T-helper 2 cell treated with Interferon-gamma antibody and Interleukin-4, amounts not matched to agents 100 ng/mL and 5 ng/mL, for 36 hours (primary cell): Measurements from ENCODE around the gene RAPGEFL1. TPM values are rescaled to one million over a fixed set of nuclear protein-coding genes. Genes with fewer than 3 reads are reported as not detected.
"Not testable (repeated sequence)": the region's sequence is repeated elsewhere in the genome, so short reads cannot be mapped to it uniquely, and the experiment has no call there.

Source experiments
- intact Hi-C: fragments of 100-400 bp; cut with micrococcal nuclease; formaldehyde crosslinking; loops from one replicate; pipeline ENCODE4 v1.15.1; 2023
- total RNA-seq: library from RNA; stranded (reverse); gene quantifications from 2 replicates; pipeline ENCODE4 v1.2.3, GENCODE V29; 2022

RAPGEFL1 gene
- total RNA-seq, 1 donor from 2014 or later: 7.8 TPM

DNA sequence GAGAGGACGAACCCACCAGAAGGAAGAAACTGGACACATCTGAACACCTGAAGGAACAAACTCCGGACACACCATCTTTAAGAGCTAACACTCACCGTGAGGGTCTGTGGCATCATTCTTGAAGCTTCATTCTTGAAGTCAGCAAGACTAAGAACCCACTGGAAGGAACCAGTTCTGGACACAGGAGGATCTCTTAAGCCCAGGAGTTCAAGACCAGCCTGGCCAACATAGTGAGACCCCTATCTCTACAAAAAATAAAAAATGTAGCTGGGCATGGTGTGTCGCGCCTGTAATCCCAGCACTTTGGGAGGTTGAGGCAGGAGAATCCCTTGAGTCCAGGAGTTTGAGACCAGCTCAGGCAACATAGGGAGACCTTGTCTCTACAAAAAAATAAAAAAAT lies 21.3 kb downstream of the RAPGEFL1 start:
- intact Hi-C loops: no loop called here

DNA sequence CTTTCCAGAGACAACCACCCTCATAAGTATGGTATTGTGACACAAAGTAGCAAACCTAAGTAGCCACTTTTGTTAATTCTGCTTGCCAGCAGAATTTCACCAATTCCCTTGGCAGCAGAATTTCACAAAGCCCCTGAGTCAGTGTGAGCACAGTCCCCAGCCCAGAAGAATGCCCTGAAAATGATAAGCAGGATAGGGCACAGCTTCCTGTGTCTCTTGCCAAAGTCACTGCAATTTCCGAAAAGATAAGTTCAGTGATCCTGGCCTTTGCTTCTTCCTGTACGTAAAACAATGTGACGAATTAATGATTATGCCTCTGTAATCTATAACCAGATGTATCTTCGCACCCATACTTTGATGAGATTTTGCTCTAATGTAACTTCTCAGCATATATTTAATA lies 25.9 kb downstream of the RAPGEFL1 start:
- intact Hi-C loops: loop anchor here (2.0 kb wide), 1 partner anchor 16 kb away; the partner anchor contains the start of gene WIPF2

DNA sequence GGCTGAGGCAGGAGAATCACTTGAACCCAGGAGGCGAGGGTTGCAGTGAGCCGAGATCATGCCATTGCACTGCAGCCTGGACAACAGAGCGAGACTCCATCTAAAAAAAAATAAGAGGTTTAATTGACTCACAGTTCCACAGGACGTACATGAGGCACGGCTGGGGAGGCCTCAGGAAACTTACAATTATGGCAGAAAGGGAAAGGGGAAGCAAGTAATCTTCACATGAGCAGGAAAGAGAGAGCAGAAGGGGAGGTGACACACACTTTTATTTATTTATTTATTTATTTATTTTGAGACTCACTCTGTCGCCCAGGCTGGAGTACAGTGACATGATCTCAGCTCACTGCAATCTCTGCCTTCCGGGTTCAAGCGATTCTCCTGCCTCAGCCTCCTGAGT lies 28.9 kb downstream of the RAPGEFL1 start:
- intact Hi-C loops: not testable (repeated sequence)

DNA sequence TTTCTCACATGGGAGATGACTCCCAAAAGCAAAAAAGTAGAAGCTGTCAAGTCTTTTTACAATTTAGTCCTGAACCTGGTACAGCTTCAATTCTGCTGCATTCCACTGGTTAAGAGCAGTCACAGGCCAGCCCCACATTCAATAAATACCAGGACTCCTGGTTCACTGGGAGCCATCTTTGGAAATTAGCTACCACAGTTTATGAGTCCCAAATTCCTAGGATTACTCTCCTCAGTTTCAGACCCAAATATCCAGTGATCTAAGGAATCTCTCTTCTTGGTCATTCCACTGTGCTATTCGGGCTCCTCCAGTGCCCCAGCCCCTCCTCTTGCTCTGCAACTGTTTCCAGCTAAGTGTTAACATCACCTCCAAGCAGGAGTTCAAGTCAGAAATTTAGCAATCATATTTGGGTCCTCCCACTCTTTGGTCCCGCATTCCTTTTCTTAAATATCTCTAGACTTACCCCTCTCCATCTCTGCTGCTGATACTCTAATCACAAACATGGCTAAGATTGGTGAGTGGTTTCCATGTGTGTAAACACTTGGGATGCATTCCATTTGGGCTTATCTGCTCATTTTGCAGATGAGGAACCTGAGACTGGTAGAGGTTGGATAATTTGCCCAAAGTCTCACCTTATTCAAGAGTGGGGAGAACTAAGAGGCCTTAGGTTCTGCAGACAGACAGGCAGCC lies 32.3 kb downstream of the RAPGEFL1 start:
- intact Hi-C loops: loop anchor here (10.0 kb wide), 1 partner anchor 145 kb away; no protein-coding TSS in a partner anchor

DNA sequence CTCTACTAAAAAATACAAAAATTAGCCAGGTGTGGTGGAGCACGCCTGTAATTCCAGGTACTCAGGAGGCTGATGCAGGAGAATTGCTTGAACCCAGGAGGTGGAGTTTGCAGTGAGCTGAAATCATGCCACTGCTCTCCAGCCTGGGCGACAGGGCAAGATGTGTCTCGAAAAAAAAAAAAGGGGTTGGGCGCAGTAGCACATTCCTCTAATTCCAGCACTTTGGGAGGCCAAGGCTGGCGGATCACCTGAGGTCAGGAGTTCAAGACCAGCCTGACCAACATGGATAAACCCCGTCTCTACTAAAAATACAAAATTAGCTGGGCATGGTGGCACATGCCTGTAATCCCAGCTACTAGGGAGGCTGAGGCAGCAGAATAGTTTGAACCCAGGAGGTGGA lies 36.6 kb downstream of the RAPGEFL1 start:
- intact Hi-C loops: loop anchor here (10.0 kb wide), 1 partner anchor 141 kb away; no protein-coding TSS in a partner anchor

DNA sequence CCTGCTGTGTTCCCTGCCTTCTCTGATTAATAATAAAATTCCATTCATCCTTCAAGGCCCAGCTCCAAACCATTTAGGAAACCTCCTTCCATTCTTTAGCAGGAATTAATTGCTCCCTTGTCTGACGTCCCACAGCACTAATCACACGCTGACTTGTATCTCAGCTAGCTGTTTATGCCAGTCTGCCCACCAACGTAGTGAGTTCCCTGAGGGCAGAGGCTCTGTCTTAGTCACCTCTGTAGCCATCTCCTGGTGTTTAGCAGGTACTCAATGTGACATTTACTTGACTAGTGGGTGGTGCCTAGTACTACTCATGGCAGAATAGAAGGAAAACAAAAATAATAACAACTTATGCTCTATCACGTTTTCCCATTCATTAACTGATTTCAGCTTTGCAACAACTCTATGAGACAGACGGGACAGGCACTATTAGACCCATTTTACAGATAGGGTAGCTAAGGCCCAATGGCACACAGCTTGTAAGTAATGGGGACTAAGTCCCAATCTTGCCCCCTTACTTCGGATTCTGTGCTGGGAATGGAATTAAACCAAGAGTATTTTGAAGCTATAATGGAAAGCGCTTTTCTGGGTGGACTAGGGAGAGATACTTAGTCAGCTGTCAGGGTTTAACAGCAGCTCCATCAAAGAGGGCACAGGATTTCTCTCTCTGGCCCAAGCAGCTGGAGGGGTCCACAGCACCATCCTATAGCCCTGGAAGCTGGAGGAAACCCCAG lies 40.9 kb downstream of the RAPGEFL1 start:
- intact Hi-C loops: loop anchor here (2.0 to 10.0 kb wide), 2 partner anchors 15 to 137 kb away; no protein-coding TSS in a partner anchor

DNA sequence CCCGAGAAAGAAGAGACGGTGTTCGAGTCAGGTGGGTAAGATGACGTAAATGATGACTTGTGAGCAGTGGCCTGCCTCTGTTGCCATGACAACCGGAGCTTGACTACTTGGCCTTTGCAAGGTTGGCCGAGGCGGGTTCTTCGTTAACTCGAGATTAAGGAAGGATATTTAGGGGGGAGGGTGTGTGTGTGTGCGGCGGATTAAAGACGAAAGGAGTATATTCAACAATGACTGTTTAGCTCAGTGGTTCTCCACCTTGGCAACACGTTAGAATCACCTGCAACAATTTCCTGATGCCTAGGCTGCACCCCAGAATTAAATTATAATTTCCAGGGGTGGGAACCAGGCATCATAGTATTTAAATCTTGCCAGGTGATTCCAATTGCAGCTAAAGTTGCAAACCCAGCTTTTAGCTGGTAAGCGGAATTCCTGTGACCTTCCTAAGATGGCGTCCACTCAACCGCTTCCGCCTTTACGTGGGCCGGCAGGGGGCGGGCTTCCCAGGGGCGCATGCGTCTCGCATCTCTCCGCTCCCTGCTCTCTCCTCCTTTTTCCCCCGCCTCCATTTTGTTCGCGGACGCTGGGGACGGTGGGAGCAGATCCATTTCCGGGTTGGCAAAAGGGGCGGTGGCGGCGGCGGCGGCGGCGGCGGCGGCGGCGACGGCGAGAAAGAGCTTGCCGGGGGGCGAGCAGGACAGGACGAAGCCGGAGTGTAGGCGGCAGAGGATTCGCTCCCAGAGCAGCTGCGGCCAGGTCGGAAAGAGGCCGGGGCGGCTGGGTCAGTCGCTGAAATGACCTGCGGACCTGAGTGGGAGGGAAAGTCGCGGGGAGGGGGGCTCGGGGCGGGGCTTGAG lies 41.7 kb downstream of the RAPGEFL1 start, which contains the start of gene WIPF2:
TSS of gene WIPF2 (plus strand) at position 565 of the 854 bp plus-strand sequence. CDS start 37,156 bp downstream, outside the sequence.
- intact Hi-C loops: loop anchor here (1.0 to 10.0 kb wide), 5 partner anchors 16 to 136 kb away; partner anchors contain the start of gene CDC6

DNA sequence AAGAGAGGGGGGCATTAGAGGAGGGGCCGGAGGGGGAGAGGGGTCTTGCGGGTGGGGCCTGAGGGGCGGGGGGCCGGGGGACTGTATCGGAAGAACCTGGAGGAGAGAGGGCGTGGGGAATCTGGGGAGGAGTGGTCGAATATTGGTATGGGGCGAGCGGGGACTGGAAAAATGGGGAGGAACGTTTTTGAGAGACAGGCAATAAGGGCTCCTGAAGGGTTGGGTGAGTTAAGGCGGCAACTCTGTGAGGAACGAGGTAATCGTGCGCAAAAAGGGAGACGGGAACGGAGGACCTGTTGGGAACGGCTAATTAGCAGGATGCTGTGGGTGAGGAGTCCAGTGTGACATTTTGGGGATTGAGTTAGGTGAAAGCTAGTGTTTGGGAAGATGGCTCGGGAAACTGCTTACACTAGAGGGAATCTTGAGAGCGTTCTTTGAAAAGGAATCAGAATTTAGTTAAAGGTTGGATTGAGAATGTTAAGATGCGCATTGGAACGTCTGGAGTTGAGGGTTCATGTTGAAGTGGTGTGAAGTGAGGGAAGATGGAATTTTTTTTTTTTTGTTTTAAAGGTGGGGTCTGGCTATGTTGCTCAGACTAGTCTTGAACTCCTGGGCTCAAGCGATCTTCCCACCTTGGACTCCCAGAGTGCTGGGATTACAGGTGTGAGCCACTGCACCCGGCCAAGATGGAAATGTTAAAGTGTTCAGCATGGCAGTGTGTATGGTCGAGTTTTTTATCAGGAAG lies 42.5 kb downstream of the RAPGEFL1 start:
- intact Hi-C loops: loop anchor here (1.0 to 10.0 kb wide), 5 partner anchors 17 to 135 kb away; partner anchors contain the start of gene CDC6

DNA sequence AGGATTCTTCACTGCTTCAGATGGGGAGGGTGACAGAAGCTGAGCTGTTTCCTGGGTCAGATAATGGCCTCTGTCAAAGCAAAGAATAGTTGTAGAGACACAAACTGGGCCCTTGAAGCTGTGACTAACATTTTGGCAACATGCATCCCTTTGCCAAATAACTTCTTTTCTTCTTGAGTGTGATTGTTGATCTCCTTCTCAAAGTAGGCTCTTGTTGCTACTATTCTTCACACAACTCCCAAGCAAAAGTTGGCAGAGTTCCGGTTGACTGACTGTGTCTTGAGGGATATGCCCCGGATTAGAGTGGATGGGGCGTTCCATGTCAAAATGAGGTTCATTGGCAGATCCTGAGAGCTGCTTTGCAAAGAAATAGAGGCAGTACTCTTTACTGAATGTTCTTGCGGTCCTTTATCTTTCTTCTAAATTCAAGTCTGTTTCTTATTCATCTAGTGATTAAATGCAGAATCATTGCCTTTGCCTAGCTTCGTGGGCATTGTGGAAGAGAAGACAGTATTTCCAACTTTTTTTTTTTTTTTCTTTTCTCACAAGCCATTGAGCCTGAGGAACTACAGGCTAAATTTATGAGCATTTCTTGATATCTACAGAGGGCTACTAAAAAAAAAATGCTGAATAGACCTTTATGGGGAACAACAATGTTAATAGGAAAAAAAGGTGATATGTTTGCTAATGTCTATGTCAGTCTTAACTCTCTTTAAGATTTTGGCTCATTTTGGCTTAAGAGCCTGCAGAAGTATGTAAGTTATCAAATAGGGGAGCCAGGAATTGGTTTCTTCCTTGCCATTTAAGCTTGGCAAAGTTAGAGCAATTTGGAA lies 47.7 kb downstream of the RAPGEFL1 start:
- intact Hi-C loops: no loop called here

DNA sequence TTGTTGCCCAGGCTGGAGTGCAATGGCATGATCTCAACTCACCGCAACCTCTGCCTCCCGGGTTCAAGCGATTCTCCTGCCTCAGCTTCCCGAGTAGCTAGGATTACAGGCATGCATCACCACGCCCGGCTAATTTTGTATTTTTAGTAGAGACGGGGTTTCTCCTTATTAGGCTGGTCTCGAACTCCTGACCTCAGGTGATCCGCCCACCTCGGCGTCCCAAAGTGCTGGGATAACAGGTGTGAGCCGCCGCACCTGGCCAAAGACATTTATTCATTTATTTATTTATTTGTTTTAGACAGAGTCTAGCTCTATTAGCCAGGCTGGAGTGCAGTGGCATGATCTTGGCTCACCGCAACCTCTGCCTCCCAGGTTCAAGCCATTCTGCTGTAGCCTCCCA lies 51.9 kb downstream of the RAPGEFL1 start:
- intact Hi-C loops: not testable (repeated sequence)

DNA sequence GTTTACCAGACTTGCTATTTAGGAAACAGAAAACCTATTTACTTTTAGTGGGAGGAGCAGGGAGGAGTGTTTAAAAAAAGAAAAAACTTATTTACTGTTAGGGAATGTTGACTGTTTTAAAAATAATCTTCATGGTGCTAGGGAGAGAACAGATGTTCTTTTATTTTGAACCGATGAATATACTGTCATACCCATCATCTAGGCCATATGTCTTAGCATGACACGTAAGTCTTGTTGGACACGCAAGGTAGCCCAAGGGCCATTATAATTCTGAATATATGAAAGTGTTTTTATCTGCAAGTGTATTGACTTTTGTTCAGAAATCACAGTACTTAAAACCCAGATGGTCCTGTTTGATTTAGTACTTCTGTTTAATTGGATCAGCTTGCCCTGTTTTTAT lies 53.4 kb downstream of the RAPGEFL1 start:
- intact Hi-C loops: no loop called here

DNA sequence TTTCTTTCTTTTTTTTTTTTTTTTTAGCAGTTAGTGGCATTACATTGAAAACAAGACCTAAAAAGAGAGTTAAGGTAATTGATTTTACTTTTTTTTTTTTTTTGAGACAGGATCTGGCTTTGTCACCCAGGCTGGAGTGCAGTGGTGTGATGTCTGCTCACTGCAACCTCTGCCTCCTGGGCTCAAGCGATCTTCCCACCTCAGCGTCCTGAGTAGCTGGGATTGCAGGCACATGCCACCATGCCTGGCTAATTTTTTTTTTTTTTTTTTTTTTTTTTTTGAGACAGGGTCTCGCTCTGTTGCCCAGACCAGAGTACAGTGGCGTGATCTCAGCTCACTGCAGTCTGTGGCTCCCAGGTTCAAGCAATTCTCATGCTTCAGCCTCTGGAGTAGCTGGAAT lies 54.7 kb downstream of the RAPGEFL1 start:
- intact Hi-C loops: not testable (repeated sequence)

DNA sequence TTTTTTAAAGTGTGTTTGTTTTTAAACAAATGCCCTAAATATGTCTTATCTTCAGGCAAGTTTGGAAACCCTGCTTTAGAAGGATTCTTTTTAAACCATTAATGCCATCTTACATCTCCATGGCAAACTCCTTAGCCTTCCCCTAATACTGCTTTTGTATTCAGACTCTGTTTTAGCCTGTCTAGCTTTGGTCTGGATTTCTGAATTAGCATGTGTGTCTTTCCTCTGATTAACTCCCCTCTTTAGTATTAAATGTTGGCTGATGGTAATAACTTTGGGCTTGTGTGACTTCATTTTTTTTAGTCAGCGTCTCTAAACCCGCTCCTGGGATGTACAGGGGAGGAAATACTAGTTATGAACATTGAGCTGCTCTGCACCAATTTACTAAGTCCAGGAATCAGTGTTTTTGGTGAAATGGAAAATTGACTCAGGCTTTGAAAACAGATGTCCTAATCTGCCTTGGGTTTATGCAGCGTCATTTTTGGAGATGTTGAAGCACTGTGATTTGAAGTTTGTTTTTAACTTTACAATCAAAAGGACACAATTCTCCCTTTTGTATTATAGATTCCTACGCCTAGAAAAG lies 64.1 kb downstream of the RAPGEFL1 start:
- intact Hi-C loops: no loop called here

DNA sequence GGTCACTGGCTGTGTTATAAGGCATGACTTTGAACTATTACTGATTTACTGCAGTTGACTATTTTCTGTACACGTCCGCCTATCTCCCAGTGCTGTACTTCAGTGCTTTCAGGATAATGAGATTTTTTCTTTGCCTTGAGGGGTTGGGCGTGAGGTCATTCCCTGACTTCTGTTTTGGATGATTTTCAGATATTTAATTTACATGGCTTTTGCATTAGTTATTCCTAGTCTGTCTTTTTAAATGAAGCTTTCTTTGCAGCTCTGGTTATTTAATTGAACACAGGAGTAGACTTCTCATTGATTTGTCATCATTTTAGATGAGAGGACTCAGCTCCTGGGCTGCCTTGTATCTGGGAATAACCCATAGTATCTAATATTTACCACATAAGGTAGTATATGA lies 65.5 kb downstream of the RAPGEFL1 start:
- intact Hi-C loops: no loop called here

DNA sequence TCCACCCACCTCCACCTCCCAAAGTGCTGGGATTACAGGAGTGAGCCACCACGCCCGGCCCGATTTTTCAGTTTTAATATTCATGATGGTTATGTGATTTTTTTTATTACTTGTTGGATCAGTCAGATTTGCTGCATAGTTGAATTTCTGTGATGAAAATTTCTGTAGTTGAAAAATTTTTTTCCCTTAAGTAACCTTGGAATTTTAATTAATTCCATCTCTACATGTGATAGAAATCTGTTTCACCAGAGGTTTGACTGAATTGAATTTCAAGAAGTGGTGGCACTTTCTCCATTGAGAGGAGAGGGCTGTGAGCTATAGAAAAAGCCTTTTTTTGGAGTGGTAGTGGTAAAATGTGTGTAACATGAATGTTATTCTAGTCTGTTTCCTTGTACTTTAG lies 66.5 kb downstream of the RAPGEFL1 start:
- intact Hi-C loops: no loop called here

DNA sequence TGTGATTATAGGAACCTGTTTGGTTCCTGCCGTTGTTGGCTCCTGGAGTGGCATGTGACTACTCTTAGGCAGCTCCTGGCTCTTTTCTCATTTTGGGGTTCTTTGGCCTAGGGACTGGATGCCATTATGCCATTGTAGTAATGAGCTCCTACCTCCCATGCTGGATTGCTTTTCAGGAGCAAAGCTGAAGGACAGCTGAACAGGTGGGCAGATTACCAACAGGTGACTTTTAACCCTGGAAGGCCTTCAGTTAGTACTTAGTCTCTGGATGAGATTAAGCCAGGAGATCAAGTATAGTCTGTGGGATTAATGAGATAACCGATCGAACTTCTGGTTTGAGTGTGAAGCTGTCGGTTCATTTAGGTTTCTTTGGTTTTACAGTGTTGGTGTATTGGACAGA lies 67.0 kb downstream of the RAPGEFL1 start:
- intact Hi-C loops: no loop called here
